NK-92 (cell line): ENCODE measurements around the gene HOXA4.

ENCODE experiments used
- DNase-seq: peaks from one replicate; lab custom pipeline; 2025; ENCODE audit not compliant: unreplicated experiment; lab: John Stamatoyannopoulos, UW

The HOXA4 gene

DNA sequence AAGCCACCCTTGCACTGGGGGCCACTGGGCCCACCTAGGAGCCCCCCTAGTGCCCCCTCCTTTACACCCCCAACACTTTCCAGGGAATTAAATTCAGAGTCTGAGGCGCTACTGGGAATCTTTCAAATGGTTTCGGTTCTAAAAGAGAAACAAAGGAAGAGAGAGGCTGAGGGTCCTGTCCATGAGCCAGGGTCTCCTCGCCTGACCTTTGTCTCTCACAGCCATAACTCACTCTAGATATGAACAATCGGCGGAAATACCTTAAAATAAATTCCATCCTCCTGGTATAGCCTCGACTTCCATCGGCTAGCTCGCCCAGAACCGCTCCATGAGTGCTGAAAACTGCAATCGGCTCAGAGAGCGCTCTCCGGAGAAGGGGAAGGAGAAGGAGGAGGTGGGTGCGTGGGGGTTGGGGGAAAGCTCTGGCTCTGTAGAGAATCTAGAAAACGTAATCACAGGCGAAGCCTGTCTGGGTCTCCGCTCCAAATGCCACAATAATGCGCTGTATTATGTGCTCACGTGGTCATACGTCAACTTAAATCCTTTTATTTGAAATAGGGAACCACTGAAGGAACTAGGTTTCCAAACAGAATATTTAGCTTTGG lies 12.6 kb downstream of the HOXA4 start:
- no peak for DNase-seq

DNA sequence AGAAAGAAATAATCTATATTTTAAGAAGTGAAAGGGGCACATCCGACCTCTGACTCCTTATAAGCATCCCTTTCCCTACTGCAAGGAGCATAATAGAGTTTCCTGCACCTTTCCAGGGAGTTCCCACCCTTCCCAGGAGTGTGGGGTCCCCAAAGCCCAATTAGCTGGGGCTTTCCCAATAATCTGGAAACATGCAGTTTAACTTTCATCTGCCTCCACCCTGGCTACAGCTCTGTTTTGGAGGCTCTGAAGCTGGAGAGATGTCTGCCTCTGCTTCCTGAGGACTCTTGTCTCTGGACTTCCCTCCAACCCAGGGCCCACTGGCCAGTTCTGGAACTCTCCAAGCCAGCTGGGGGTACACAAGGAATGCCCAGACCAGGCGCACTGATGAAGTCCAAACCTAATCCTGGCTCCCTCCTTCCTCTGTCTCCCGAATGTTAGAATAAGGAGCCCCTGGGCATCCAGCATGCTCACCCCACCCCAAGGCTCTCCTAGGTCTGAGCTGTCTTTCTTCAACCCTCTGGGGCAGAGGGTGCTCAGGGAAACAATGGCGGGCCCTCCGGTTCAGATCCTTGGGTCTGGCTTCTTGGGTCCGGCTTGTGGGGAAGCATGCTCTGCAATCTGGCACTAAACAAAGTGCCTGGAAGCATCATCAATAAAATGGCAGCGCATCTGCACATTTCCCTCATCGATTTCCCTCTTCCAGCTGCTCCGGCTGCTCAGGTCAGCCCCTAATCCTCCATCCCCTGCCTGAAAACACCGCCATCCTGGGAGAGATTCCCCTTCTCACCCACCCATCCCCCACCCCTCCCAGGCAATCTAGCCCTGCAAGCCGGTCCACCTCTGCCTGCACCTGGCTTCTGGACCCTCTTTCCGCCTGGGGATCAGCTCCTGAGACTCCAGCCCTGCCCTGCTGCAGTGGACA lies 13.3 kb downstream of the HOXA4 start:
- DNase-seq, result no peak

DNA sequence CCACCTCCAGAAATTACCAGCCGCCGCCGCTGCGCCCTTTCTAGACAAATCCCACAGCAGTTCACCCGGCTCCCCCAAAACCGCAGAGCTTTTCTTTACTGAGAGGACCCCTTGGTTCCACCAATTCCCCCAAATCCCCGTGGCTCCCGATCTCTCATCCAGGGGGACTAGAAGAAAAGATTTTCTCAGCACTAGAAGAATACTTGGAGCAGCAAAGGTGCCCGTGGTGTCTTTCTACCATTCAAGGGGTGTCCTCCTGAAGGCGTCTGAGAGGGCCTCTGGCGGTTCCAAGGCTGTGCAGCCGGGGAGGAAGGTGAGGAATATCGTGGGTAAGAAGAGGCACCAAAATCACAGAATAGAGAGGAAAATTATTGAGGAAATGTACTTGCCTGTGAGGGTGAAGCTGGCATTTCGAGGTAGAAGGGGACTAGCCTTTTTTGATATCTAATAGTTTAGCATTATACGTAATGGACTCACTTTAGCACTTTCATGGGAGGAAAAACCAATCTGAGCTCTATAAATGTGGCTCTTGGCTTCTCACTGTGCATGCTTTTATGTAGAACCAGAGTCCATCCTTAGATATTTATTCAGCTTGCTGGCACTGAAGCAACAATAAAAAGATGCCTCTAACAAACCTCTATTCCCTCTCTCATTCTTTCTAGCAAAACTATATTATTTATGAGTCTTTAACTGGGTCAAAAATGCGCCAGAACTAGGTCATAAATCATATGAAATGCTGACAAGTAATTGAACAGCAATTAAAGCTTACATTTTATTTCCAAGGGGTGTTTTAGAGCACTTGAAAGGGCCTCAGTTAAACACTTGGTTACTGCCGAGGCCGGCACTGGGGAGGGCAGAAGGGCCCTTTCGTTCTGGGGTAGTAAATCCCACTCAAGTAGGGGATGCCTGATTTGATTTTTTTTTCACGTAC lies 14.3 kb downstream of the HOXA4 start:
- no peak for DNase-seq

DNA sequence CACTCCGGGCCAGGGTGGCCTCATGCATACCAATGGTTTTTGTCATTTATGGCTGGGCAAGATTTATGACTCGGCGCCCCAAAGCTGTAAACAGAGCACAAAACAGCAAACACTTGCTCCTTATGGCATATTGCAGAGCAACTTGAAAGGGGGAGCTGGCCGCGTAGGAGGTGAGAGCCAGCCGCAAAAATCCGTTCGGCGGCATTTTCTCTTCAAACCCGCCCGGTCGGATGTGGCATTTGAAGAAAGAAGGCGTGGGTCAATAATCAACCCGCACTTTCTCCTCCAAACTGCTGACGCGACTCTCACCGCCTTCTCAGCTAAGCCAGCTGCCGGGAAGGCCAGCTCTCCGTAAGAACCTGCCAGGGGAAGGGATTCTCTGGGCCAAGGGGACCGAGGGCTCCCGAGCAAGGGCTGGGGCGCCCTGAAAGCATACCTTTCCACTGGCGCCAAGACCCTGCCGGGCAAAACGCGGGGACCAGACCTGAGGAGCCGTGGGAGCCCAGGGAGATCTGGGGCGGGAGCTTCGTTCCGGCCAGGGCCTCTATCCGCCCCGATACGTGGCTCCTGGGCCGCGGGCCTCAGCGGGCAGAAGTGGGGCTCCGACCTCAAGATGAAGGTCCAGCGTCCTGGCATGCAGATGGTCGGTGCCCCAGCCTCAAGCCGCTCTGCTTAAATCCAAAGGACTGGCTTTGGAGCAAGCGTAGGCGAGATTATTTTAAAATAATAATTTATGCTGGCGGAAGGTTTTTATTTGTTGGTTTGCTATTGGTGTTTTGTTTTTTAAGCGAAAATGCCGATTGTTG lies 15.1 kb downstream of the HOXA4 start:
- no peak for DNase-seq

DNA sequence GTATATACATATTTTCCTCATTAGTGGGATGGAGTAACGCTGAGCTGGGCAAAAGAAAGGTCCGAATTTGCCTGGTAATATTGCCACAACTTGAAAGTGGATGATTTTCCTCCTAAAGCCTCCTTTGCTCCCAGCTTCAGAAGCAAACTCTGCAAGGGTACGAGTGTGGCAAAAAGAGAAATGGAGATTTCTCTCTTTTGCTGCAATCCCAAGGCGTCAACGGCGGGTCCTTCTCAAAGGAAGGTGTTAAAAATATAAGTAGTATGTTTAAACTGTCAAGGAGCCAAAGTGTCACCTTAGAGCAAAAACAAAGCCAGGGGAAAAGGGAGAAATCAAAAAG lies 15.7 kb downstream of the HOXA4 start:
- no peak for DNase-seq

DNA sequence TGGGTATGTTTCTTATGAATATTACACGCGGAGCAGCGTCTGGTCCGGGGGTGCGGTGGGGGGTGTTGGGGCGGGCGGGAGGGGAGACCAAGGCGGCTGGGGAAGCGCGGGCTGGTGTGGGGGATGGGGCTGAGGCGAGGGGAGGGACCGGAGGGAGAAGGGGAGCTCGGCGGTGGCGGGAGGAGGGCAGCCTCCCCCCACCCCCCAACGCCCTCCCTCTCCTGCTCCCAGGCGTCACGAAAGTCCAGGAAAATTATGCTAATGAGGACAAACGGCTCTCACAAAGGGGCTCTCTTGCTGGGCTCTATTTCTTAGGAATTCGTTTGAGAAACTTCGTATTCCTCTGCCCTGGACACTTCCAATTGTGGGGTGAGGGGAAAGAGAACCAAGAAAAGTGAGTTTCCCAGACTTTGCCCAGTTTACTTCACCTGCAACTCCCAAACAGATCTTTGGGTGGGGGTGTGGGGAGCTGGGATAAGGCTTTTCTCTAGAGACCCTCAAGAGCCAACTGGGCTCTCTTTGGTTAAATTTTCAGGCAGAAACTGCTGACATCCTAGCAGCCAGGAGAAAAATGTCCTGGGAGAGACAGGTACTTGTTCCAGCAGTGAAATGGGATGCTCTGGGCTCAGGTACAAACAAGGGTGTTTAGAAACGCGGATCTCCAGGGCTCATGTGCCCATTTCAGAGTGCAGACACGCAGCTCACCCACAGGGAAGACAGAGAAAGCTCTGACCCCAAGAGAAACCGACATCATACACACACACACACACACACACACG lies 16.4 kb downstream of the HOXA4 start:
- no peak for DNase-seq

DNA sequence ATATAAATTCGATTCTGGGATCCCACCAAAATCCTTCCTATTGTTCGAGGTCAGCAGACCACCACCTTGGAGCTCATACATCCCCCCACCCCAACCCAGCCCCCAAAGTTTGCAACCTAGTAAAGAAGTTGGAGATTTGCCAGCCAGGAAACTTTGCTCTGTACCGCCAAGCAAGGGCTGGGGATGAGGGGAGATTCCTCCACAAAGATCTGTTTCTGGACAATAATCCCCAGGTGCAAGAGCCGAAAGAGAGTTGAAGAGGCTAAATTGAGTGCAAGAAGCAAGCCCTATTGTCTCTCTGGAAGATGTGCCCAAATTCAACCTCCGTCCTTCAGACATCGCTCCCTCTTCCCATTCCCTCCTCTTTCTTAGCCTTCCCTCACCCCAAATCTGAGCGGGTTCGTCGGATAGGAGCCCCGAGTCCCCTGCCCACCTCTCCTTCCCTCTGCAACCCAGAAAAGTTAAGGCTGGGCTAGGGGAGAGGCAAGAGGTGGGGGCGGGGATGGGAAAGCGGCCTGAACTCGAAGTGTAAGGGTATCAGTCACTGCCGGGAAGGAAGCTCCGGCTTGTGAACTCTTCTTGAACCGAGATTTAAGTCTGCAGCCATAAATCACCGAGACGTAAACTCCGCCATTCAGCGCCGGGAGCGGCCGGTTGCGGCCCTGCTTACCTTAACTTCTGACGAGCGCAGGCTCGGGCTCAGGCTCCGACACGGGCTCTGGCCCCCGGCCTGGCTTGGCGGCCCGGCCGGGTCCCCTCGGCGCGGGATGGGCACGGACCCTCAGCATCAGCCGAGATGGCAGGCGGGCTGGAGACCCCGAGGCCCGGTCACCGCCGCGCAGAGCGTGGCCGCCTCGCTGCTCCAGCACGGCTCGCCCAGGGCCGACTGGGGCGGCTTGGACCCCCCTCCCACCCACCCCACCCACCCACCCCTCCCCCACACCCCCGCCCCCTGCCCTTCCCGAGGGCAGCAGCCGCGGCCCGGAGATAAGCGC lies 17.3 kb downstream of the HOXA4 start:
- no peak for DNase-seq

DNA sequence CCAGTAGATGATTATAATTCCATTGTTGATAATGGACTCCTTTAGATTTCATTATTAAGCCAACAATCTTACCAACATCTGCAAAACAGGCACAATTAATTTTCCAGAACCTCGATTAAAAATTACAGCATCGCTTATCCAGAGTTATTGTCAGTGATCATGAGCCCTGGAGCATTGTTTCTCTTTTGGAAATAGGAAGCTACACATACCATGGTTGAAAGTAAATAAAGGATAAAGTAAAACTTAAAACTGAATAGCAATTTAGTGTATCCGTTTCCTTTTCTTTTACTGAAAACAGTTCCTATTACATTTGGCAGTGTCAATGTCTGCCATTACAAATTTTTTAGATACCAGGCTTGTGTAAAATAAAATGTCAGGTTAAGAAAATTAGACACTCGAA lies 18.2 kb downstream of the HOXA4 start:
- DNase-seq, result no peak

DNA sequence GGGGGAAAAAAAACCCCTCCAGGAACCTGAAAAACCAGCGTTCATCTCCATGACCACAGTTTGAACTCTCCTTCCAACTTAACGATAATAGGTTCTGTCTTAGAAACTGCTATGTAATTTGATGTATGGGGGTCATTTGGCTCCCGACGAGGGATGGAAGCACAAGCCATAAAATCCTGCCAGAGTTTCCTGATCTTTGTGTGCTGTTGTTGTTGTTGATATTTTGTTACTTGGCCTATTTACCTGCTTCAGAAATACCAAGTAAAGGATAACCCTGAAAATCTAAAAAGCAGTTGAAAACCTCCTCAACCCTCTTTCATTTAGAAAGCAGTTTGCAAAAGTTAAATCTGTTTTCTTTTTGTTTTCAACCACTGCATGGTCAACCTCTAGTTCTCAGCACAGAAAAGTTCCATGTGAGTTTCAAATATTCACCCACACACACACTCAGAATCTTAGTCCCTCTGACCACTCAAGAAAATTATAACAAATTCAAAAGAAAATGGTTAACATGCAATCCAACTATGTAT lies 18.7 kb downstream of the HOXA4 start:
- no peak for DNase-seq

DNA sequence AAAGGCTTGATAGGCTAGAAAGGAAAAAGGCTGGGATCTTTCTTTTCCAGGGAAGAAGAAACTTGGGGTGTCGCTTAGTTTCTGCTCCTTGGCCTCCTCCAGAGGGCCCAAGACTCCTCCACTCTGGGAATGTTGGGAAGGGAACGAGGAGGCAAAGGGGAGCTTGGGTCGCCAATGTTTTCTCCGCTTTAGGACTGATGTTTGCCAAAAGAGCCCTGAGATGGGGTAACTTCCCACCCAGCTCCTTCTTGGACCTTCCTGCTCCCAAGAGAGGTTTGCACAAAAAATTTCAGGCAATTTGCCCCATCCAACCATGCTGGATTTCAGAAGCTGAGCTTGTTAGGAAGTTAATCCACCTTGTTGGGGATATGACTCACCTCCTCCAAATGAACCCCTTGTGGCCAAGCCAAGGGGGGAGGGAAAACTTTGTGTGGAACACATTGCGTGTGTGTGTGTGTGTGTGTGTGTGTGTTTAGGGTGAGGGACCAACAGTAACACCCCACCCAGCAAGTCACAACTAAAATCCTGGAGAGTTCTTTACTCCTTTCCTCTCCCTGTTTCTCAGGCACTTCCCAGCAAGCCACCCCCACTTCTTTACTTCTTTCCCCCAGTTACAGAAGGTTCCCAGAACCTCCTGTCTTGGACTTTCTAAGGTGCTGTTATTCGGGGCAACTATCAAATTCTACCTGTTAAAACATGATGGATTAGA lies 19.4 kb downstream of the HOXA4 start:
- DNase-seq, result no peak

DNA sequence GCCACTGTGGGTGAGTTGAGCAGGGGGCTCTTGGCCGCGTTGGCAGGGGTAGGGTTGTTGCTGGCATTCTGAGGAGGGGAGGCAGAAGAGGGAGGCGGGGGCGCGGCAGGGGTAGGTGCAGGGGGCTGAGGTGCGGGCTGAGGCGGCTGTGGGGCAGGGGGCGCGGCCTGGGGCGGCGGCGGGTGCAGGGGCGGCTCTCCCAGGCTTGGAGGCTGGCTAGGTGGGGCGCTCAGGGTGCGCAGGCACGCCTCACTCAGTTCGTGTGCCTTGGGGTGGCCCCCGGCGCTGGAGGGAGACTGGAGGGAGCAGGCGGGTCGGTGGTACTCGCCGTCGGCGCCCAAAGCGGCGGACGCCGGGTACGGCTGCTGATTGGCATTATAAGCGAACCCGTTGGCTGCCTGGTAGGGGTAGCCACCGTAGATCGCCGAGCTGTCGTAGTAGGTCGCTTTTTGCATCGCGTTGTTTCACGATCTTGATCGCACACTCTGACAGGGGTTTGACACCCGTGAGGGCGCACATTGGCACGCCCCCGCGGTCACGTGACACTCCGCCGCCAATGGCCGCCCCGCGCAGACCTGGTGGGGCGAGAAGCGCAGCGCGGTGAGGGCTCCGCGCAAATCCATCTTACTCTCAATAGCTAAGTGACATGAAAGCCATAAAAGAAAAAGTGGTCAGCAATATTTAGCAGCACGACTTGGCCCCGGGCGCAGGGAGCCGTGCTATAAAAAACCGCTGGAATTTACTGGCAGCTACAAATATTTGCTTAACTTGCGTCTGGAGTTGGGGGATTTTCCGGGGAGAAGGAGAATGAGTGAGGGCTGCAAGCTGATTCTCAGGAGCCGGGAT lies 20.1 kb downstream of the HOXA4 start:
- DNase-seq, result no peak

DNA sequence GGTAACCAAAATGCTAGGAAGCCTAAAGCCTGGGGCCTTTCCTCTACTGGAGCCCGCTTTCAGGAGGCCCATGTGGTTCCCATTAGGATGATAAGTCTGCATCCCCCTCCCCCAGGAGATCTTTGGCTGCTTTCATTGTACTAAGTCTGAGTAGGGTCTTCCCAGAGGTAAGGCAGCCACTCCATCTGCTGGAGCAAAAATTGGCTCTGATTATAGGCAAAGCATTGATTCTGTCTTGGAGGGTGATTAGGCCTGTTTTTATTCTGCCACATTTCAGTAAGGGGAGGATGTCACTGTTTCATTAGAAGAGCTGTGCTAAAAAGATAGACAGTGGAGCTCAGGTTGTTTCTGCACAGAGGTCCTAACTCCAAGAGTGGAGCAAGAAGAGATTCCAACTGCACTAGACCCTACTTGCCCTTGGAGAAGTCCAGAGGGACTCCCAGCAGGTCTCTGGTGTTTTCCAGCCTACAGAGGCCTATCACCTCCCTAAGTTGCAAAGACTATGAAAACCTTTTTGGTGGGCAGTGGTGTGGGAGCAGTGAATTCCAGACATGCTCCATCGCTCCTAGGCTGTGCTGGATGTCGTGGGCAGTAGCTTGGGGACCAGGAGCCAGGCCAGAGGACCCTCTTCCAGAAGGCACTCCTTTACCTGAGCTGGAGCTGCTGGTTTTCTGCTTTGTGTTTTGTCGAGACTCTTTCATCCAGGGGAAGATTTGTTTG lies 20.9 kb downstream of the HOXA4 start:
- DNase-seq, result no peak

DNA sequence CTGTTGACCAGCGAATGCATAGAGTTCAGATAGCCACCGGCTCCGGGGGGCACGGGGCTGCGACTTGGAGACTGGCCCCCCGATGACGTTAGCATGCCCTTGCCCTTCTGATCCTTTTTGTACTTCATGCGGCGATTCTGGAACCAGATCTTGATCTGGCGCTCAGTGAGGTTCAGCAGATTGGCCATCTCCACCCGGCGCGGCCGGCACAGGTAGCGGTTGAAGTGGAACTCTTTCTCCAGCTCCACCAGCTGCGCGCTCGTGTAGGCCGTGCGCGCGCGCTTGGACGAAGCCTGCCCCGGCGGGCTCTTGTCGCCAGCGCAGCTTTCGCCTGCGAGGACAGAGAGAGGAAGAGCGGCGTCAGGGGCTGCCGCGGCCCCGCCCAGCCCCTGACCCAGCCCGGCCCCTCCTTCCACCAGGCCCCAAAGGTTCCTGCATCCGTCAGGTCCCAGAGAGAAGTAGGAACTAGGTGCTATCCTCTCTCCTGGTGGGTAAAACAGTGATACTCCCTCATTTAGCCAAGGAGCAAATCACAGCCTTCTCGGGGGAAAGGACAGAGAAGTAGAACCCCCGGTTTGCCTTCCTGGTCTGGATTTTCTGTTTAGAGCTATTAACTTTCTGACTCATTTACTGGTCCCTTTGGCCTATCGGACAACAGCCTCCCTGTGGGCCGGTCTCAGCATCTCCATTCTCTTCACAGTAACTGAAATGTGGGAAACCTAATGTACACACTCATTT lies 22.0 kb downstream of the HOXA4 start:
- DNase-seq, result no peak

DNA sequence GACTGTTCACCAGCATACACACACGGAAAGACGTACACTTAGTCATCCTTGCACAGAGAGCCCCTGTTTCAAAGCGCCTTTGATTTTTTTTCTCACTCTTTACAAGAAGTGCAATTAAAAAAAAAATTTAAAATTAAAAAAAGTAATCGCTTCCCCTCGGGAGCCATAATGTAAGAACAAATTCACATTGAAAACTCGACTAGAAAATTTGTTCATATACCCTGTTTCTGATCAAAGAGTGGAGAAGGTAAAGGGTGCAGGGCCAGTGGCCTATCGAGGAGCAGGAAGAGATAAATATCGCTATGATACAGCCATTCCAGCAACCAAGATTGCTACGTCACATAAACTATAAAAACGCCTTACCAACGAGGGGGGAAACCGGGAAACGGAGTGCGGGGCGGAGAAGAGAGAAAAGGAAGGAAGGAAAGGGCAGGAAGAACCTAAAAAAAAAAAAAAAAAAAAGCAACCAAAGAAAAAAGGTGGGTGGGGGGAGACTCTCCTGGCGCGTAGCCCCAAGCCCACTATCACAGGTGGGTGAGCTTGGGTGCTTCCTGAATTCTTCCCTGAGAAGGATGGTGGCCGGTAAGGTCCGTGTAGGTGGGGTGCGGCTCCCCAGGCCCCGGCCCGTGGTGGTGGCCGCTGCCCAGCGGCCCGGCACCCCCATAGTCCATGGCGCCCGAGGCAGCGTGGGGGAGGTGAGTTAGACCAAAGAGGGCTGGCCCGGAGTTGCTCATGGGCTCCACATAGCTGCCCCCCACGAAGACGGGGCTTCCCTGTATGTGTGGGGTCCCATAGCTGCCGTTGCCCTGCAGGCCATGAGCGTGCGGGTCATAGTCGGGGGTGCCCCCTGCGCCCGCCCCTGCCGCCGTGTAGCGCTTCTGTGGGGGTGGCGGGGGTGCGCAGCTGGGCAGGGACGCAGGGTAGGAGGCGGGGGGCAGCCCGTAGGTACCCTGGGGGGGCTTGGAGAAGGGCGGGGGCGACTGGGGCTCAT lies 22.9 kb downstream of the HOXA4 start:
- no peak for DNase-seq

DNA sequence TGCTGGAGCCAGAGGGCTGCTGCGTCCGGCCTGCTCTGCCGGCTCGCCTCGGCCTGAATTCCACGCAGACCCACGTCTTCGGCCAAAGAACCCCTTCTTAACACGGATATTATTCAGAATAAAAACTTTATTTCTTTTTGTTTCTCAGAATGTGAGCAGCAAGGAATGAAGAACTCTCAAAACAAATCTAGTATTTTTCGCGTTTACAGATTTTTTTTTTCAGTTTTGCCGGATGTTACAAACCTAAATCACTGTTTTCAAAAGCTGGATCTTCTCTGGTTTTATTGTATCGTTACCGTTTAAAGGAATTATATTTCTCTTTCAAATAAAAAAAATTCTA lies 23.7 kb downstream of the HOXA4 start:
- DNase-seq, result no peak
